Measurements from ENCODE around the gene SBSN.

Gene SBSN

DNA sequence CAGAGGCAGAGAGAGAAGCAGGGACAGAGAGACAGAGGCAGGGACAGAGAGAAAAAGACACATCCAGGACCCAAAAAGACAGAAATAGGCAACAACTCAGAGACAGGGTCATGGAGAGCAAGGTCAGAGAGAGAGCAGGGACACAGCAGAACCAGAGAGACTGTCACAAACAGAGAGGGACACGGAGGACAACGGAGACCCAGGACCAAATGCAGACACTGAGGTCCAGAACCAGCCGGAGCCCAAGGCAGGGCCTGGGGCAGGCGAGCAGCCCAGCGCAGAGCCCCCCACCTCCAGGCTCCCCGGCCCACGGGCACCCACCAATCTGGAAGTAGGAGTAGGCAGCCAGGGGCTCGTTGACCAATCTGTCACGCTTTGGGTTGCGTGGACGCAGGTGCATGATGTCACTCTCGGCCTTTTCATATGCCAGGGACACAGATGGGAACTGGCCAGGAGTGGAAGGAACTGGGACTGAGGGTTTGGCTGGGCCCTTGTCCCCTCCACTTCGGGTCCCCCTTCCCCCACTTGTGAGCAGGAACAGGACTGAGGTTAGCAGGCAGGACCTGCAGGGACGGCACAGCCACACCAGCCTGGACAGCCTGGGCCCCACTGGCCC, 25.4 kb upstream of the SBSN start:
- DNase-seq (ENCODE audit: low read depth), result no peak

DNA sequence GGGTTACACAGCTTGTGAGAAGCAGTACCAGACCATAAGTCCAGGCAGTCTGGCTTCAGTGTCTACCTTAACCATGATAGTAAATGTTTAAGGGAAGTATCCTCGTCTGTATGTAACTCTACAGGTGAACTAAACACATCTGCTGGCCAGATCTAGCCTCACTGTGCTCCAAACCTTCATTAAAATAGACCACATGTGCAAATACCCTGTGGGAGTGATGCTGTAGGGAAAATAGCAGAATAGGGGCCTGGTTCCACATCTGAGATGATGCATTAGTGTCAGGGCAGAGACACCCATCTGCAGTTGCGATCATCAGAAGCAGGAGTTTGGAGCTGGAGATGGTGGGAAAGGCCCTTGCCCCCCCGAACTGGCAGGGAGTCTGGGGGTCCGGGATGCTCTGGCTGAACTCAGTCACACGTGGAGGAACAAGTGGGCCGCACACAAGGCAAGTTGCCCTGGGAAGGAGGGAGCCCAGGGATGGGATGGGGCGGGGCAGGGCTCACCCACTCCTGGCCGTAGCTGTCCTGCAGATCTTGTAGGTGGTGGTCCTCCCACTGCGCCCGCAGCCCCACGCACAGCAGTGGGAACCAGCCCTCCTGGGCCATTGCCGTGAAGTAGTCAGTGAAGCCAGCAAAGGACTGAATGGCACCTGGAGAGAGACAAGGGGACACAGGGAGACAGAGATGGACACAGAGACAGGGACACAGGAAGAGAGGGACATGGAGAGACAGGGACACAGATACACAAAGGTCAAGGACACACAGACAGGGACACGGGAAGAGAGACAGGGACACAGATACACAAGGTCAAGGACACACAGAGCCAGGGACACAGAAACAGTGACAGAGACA, 24.6 kb upstream of the SBSN start:
- DNase-seq (ENCODE audit: low read depth), result no peak

DNA sequence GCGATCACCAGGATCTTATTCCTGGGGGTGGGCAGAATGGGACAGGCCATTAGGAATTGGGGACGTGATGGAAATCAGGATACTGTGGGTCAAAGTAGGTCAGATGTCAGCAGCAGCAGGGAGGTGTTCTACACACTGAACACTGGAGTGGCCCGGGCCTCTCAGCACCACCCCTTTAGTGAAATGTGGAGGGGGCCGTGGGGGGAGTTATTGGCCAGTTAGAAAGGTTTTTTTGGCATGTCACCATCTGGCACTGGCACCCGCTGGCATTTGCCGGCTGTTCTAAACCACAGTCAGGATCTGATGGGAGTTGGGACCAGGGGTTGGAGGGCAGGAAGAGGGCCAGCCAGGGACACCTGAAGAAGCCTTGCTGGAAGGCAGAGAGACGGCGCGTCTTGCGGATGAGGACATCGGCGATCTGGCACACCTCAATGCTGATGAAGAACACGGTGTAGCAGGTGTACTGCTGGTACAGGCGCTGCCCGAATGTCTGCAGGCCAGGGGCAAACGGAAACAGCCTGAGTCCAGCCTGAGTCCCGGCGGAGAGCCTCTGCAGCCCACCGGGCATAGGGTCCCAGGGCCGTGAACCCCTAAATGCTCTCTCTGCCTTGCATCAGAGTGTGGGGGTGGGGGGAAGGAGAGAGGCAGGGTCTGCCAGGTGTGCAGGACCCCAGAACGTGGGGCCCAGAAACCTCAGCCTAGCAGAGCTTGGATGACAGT, 23.1 kb upstream of the SBSN start:
- DNase-seq (ENCODE audit: low read depth), result no peak

DNA sequence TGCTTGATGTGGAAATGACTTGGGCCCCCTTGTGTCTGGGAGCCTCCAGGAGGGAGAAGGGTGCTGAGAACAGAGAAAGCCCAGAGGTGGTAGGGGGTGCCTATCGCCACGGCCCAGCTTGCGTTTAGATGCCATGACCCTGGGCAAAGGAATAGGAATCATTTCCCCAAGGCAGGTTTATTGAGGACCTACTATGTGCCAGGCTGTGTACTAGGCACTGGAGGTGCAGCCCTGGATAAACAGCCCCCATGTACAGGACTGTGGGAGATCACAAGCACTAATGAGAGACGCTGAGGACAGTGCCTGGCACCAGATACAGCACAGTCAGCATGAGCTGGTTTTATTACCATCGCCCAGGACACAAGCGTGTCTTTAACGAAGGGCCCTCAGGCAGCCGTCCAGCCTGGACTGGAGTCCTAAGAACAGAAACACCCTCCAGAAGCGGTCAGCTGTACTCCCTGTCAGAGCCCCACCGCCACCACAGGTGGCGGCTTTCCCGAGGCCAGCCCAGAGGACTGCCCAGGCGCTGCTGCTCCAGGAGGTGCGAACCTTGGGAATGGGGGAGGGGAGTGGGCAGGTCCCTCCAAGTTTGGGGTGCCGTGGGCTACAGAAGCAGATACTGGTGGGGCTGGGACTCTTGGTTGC, 21.9 kb upstream of the SBSN start:
- DNase-seq (ENCODE audit: low read depth), result no peak

DNA sequence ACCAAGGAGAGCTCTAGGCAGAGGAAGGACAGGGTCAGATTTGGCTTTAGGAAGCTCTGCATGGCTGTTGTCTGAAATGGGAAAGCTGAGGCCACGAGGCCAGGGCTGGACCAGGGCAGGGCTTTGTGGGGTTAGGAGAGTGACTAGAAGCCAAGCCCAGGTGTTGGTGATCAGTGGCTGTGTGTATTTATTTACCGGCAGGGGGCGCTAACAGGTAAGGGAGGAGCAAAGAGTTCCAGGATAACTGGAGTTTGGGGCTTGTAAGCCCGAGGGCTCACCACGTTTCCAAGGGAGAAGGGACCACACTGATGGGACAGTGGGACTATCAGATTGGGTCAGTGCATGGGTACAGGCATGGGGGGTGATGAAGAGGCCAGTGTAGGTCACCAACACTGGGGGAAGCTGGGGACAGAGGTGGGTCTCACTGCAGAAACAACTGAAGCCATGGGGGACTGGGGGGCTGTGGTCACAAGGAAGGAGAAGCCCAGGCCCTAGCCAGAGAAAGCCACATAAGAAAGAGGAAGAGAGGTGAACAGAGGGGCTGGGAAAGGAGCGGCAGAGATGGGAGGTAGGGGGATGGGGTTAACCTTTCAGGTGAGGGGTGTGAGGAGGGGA, 21.2 kb upstream of the SBSN start:
- DNase-seq (ENCODE audit: low read depth), result peak; percentile 29

DNA sequence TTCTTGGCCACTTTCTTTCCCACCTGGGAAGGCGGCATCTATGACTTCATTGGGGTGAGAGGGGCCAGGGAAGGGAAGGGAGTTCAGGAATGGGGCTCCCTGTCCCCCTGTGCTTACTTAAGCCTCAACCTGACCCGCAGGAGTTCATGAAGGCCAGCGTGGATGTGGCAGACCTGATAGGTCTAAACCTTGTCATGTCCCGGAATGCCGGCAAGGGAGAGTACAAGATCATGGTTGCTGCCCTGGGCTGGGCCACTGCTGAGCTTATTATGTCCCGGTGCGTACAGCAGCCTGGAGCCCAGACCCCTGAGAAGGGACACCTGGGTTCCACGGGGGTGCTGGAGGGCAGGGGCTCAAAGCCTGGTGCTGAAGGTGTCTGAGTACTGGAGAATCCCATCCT, 18.4 kb upstream of the SBSN start:
- DNase-seq (ENCODE audit: low read depth), result no peak

DNA sequence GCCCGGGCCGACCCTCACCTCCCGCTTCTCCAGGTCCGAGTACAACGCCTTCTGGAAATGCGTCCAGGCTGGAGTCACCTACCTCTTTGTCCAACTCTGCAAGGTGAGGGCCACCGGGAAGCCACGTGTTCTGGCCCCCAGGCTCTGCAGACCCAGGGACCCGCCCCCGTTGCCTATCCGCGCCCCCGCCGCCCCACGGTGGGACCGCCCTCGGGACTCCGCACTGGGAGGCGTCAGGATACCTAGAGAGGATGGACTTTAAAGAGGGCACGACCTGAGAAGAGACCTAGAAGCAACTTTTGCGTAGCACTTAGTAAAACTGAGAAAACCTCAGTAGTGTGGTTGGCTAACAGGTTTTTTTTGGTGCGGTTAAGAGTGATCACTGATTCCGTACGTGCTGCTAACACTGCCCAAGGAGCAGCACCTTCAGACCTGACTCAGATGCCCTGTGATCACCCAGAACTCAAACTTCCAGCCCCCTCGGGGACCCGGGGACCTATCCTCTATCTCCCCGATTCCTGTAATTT, 17.8 kb upstream of the SBSN start:
- no peak for DNase-seq (ENCODE audit: low read depth)

DNA sequence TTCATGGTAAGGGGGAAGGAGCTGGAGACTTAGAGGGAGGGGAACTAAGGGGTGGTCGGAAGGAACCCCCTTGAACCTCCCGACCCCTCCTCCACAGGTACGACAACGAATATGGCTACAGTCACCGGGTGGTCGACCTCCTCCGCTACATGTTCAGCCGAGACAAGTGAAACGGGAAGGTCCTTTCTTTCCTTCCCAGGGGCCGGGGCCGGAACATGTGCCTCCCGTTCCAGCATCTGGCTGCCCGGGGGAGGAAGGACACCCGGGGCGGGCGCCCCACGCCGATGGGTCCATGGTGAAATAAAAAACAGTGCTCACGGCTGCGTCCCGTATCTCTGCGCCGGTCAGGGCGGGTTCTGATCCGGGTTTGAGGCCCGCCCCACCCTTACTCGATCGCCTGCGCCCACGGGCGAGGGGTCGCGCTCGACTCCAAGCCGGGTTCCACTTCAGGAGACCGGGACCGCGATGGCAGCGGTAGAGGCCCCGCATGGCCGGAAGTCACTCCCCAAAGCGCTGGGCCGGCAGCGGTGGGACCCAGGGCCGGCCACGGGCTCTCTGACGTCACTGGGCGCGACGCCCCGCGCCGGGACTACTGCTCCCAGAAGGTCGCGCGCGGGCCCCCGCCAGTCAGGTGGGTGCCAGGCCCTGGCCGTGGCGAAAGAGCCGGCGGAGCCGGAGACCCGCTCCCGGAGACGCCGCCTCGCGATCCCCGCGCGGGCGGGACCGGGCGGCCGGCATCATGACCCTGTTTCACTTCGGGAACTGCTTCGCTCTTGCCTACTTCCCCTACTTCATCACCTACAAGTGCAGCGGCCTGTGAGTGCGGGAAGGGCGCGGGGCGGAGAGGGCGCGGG, 17.1 kb upstream of the SBSN start, which contains the start of gene TMEM147:
Gene TMEM147 (plus strand): TSS at position 626 of the 854 bp plus-strand sequence. CDS start 114 bp downstream, at position 740.
- DNase-seq (ENCODE audit: low read depth), result peak; percentile 70

DNA sequence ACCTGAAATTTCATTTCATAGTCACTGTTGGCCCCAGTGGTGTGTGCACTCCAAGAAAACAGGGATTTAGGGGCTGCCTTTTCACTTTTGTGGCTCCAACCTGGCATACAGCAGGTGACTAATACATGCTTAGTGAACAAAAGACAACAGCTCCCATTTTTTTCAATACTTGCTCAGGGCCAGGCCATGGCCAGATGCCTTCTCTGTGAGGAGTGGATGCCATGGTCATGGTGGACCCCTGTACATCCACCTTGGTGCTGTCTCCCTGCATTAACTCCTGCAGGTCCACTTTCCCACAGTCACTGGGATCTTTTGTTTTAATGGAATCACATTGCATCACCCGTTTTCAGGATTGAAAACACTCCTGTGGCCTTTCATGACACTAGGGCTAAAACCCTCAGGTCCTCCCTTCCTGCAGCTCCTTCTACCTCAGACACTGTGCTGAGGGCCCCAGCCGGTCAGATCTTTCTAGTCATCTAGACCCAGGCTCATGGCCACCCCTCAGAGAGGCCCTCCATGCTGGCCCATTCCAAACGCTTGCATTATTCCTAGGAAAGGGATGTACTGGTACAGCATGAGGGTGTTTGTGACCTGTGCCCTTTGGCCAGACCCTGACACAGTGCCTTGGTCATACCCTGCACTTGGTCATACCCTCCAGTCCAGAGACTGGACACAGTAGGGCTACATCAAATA, 16.1 kb upstream of the SBSN start:
- no peak for DNase-seq (ENCODE audit: low read depth)

DNA sequence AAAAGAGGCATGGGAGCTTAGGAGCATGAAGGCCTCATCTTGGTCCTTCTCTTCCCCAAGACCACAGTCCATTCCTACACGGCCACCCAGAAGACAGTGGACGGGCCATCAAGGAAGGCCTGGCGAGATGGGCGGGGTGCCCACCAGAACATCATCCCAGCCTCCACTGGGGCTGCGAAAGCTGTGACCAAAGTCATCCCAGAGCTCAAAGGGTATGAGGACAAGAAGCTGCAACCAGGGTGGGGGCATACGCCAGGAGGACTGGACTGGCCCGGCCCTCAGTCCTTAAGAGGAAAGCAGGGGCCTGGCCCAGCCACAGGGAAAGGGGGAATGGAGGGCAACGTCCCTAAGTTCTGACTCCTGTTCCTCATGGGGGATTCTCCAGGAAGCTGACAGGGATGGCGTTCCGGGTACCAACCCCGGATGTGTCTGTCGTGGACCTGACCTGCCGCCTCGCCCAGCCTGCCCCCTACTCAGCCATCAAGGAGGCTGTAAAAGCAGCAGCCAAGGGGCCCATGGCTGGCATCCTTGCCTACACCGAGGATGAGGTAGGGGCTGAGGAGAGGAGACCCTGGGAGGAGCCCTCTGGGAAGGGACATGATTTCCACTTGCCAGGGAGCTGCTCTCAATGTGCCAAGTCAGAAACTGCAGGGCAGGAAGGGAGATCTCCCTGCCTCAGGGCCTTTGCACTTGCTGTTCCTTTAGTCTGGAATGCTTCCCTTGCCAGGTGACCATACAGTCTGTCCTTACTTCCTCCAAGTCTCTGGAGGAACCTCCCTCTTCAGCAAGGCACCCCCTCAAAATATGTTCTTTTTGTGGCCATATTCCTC, 15.4 kb upstream of the SBSN start:
- no peak for DNase-seq (ENCODE audit: low read depth)

DNA sequence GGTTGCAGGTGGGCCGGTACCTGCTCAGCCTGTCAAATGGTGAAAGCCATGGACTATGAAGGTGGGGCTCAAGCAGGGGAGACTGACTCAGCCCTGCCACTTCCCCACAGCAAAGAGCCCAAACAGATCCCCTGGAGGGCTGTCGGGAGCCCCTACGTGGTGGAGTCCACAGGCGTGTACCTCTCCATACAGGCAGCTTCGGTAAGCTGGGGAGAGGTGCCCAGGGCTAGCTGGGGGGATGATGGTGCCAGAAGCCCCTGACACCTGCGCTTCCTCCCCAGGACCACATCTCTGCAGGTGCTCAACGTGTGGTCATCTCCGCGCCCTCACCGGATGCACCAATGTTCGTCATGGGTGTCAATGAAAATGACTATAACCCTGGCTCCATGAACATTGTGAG, 14.1 kb upstream of the SBSN start:
- no peak for DNase-seq (ENCODE audit: low read depth)

DNA sequence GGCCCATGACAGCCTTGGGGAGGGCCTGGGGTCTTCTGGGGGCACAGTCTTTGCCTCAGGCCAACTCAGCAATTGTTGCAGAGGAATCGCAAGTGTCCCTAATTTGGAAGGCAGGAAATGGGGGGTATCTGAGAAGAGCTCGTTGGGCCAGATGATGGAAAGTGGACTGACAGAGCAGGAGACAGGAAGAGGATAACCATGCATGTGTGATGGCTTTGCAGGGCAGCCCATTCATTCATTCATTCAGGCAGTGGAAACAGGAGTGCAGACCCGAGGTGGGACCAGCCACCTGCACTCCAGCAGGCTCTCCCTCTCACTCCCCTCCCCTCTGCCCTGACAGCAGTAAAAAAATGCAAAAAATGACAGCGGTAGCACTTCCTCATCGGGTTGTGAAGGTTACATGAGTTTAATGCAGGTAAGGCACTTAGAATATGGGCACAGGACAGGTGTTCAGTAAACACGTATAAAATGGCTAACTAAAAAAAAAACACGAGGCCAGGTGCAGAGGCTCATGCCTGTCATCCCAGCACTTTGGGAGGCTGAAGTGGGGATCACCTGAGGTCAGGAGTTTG, 12.3 kb upstream of the SBSN start:
- no peak for DNase-seq (ENCODE audit: low read depth)

DNA sequence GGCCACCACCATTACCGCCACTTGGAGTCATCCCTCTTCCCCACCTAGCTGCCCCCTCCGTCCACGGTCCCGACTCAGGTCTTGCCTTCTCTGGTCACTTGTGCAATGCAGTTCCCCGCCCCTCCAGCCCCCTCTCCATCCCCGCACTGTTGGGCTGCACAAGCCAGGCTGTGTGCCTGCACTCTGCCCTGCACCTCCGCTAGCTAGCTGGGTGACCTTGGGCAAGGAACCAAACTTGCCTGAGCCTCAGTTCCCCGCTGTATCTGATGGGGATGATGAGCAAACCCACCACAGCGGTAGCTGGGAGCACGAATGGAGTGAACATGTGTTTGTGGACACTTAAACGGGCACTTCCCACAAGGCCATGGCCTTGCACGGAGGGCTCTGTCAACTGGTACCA, 11.7 kb upstream of the SBSN start:
- DNase-seq (ENCODE audit: low read depth), result no peak

DNA sequence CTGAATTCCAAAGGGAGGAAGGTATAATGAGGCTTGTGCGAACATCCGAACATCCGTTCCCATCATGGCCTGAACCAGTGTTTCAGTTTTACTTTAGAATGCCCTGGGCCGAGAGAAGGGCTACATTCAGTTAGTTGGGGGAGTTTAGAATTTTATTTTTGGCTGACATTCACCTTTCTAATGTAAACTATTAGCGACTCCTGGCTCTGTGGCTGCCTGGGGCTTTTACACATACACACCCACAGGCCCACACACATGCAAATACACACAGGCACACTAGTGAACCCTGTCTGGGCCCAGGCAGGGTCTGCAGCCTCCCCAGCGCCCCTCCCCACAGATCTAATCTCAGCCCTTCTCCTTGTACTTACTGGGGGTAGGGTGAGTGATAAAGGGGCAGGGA, 11.2 kb upstream of the SBSN start:
- DNase-seq (ENCODE audit: low read depth), result no peak

DNA sequence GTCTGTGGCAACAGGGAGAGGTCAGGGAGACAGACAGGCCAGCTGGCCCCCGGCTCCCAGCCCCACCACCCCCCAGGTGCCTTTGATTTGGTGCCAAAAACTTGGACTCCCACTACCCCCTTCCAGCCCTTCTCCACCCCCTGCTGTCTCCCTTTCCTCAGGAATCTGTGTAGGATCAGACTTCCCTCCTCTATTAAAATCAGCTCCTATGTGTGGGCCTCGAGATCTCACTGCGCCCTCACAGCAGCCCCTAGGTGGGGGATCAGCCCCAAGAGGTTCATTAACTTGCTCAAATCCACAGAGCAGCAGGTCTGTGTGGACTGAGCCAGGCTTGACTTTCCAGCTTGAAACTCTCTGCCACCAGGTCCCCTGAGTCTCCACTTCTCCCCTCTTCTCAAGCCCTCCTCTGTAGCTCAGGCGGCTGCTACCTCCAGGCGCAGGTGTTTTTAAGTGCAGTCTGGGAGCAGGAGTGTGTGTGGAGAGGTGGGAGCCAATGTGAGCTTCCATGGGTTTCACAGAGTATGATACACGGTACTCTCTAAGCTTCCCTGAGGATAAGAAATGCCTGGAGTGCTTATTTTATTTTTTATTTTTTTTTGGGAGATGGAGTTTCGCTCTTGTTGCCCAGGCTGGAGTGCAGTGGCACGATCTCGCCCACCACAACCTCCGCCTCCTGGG, 6.8 kb upstream of the SBSN start:
- DNase-seq (ENCODE audit: low read depth), result no peak

DNA sequence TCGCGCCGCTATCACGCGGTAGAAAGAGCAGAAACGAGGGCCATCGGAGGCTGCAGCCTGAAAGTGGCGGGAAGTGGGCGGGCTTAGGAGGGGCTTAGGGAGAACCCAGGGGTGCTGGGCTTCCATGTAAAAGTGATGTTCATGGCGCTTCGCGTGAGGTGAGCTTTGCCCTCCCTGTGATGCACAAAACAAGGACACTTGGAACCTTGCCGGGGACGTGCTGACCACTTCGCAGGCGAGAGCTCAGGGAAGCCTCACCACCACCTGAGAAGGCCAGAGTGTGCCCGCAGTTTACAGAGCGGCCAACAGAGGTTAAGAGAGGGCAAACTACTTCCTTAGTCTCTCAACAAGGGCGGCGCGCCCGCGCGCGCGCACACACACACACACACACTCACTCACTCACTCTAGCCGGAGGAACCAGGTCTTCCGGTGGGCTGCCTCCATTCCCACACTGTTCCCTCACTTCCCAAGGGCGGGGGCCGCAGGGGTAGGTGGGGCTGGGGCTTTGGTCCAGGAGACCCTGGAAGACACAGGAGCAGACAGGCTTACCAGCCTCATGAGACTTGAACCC, 5.8 kb upstream of the SBSN start:
- DNase-seq (ENCODE audit: low read depth), result no peak

DNA sequence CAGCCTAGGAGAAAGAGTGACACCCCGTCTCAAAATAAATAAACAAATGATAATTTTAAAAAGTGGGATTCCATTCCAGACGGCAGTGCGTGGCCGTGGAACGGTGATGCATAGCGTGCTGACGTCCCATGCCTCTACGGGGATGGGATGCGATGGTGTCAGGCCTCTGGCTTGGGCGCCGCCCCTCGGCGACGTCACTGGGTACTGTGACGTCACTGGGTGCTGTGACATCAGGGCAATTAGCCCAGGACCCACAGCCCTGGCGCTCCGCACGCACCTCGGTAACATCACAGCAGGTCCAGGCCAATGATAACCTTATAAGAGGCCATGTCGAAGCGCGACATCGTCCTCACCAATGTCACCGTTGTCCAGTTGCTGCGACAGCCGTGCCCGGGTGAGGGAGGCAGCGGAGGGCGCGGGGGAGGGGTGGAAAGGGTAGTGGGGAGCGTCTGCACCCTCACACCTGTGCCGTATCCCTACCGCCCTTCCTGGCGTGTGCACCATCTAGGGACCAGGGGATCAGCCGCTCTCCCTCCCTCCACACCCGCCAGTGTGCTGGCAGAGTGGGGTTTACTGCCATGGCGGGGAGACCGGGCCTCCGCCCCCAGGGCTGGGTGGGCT, 5.2 kb upstream of the SBSN start, which contains the start of gene GAPDHS:
Gene GAPDHS (plus strand): TSS at position 256 of the 621 bp plus-strand sequence. CDS start 72 bp downstream, at position 328.
- no peak for DNase-seq (ENCODE audit: low read depth)
